RWPE1 (cell line): ENCODE data around the gene BCR.

ENCODE experiments used
- CTCF ChIA-PET: fragments of 350-600 bp; sonication (Branson Sonifier 250); formaldehyde crosslinking; extraction: SDS; loops from one replicate; lab custom pipeline; 2021; lab: Yijun Ruan, JAX
- POLR2A ChIA-PET: fragments of 400-600 bp; formaldehyde crosslinking; extraction: SDS; loops from one replicate; lab custom pipeline; 2020; ENCODE audit warnings: antibody characterized with exemption; ENCODE audit not compliant: low non-redundant PET; lab: Yijun Ruan, JAX
- DNase-seq: peaks from one replicate; pipeline ENCODE4 v3.0.0; 2012; ENCODE audit warnings: low spot score
- H3K27ac ChIP-seq: fragments of 450-650 bp; 2 replicates; pipeline ENCODE4 v1.5.1; 2017
- CTCF ChIP-seq: fragments of 450-650 bp; conservative IDR thresholded peaks from 2 replicates; pipeline ENCODE4 v1.5.1; 2017; ENCODE audit warnings: low read depth, mild to moderate bottlenecking

The BCR gene

GRCh38 chr22:23274891-23275694, 94.8 kb downstream of the BCR start:
- no peak for TF ChIP-seq CTCF
- CTCF ChIA-PET: no interaction called here
- POLR2A ChIA-PET: interaction anchor here (0.6 kb wide), 1 partner anchor 282 kb away, joined by 3 read pairs; no protein-coding TSS in a partner anchor

GRCh38 chr22:23275751-23276150, 95.4 kb downstream of the BCR start:
- DNase-seq: no peak
- no peak for TF ChIP-seq CTCF
- ChIA-PET CTCF (no interaction called here), POLR2A (no interaction called here)
- peak overlapping the region; percentile 97 for H3K27ac ChIP-seq

More at GRCh38 chr22:23274891-23275694, 94.8 kb downstream of the BCR start:
- DNase-seq: no peak
- H3K27ac ChIP-seq: peak overlapping the region; percentile 97

- ChIA-PET POLR2A (no interaction called here), CTCF (interaction anchor here (0.7 kb wide), 1 partner anchor 616 kb away, joined by 4 read pairs; no protein-coding TSS in a partner anchor)
- DNase-seq: no peak
- peak overlapping the region; percentile 97 for H3K27ac ChIP-seq
- no peak for TF ChIP-seq CTCF
Observed at GRCh38 chr22:23276656-23277582, 96.6 kb downstream of the BCR start.

DNA sequence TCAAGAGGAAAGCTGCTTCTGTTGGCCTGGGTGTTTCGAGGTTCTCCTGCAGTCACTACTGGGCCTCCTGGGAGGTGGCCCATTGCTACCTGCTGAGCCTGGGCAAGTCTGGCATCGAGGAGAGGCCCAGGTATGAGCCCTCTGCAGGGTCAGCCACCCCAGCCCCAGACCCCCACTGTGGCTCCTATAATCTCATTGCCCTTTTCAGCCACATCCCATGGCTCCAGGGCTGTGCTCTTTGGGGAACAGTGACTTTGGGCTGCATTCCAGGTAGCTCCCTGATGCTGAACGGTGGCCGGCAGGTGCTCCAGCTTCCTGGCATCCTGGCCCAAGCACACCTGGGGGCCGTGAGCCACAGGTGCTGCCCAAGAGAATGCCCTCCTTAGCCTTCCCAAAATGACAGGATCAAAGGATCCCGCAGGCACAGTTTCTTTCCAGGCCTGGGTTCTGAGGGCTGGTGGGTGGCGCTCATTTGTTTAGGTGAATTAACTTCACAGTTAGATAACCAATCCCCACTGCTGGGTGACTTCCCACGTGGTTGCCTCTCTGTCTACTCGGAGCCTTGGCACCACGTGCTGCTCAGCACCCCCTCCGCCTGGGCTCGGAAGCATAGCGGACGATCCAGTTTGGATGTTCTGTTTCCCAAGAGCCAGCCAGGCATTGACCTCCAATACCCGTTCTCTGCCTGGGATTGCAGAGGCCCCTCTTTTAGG, 97.4 kb downstream of the BCR start:
- ChIA-PET POLR2A (no interaction called here), CTCF (interaction anchor here (0.7 kb wide), 1 partner anchor 617 kb away, joined by 4 read pairs; no protein-coding TSS in a partner anchor)
- no peak for TF ChIP-seq CTCF
- DNase-seq: no peak
- H3K27ac ChIP-seq: peak overlapping the region; percentile 97

GRCh38 chr22:23278883-23279675, 98.8 kb downstream of the BCR start:
- ChIA-PET POLR2A (interaction anchor here (0.6 kb wide), 1 partner anchor 60 kb away, joined by 3 read pairs; no protein-coding TSS in a partner anchor), CTCF (no interaction called here)
- TF ChIP-seq CTCF: no peak
- peak; percentile 88 for DNase-seq
- peak overlapping the region; percentile 97 for H3K27ac ChIP-seq
